ENCODE data around the gene MPST. TPM values are rescaled to one million over a fixed set of nuclear protein-coding genes. Genes with fewer than 3 reads are reported as not detected.

The MPST gene
- total RNA-seq, 1 experiment from 2014 or later, result 73.0 TPM

DNA sequence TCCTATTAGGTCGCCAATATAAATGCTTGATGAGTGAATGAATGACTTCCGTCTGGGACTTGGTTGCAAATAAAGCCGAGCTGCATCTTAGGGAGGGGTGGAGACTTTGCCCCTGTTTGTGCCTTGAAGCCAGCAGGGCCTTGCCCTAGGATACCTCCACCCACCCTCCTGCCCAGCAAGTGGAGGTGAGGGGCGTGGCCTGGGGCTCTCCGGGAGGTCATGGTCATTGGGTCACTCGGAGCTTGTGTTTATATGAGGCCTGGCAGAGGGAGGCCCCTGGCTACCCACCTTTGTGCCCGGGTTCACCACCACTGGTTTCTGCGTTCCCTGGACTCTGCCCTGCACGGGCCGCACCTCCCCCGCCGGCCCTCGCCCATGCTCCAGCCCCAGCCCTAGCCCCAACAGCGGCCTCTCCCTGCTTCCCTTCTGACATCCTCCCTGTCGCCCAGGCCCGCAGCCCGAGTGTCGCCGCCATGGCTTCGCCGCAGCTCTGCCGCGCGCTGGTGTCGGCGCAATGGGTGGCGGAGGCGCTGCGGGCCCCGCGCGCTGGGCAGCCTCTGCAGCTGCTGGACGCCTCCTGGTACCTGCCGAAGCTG lies 4.3 kb downstream of the MPST start:
- no TSS peak for BruUV-seq (replicated peaks)
- Mint-ChIP-seq H3K4me3 (ENCODE audit: low read depth, unreplicated experiment) (no peak overlapping the region), H3K4me1 (ENCODE audit: low read depth, unreplicated experiment) (peaks cover 24% of the 10 kb centered on the region), H3K27ac (ENCODE audit: unreplicated experiment) (no peak overlapping the region), H3K9me3 (ENCODE audit: low read depth, unreplicated experiment) (no peaks in the 10 kb centered on the region), H3K27me3 (ENCODE audit: unreplicated experiment) (no peaks in the 10 kb centered on the region), H3K36me3 (ENCODE audit: insufficient read depth, unreplicated experiment) (peaks cover 67% of the 10 kb centered on the region)
- intact Hi-C loops (cut with micrococcal nuclease; ENCODE audit: unreplicated experiment), result no loop called here
- CTCF ChIA-PET, result no interaction called here
- no peak for DNase-seq
- TF ChIP-seq, protein P1, sequence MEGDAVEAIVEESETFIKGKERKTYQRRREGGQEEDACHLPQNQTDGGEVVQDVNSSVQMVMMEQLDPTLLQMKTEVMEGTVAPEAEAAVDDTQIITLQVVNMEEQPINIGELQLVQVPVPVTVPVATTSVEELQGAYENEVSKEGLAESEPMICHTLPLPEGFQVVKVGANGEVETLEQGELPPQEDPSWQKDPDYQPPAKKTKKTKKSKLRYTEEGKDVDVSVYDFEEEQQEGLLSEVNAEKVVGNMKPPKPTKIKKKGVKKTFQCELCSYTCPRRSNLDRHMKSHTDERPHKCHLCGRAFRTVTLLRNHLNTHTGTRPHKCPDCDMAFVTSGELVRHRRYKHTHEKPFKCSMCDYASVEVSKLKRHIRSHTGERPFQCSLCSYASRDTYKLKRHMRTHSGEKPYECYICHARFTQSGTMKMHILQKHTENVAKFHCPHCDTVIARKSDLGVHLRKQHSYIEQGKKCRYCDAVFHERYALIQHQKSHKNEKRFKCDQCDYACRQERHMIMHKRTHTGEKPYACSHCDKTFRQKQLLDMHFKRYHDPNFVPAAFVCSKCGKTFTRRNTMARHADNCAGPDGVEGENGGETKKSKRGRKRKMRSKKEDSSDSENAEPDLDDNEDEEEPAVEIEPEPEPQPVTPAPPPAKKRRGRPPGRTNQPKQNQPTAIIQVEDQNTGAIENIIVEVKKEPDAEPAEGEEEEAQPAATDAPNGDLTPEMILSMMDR (IDR thresholded peaks at IDR 0.05; ENCODE audit: unreplicated experiment), result no peak

DNA sequence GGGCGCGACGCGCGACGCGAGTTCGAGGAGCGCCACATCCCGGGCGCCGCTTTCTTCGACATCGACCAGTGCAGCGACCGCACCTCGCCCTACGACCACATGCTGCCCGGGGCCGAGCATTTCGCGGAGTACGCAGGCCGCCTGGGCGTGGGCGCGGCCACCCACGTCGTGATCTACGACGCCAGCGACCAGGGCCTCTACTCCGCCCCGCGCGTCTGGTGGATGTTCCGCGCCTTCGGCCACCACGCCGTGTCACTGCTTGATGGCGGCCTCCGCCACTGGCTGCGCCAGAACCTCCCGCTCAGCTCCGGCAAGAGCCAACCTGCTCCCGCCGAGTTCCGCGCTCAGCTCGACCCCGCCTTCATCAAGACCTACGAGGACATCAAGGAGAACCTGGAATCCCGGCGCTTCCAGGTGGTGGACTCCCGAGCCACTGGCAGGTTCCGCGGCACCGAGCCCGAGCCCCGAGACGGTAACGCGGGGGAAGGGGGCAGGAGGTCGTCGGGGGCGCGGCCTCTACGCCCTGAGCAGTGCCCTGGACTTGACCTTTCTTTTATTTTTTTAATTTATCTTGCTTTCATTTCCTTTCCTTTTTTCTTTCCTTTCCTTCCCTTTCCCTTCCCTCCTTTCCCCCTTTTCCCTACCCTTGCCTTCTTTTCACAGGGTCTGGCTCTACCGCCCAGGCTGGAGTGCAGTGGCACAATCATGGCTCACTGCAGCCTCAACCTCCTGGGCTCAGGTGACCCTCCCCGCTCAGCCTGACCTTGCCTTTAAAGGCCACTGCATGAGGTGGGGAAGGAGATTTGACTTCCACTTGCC lies 5.0 kb downstream of the MPST start:
- BruUV-seq (replicated peaks), result no TSS peak
- no peak for DNase-seq
- TF ChIP-seq, protein P1 (IDR thresholded peaks at IDR 0.05; ENCODE audit: unreplicated experiment), result no peak
- intact Hi-C loops (cut with micrococcal nuclease; ENCODE audit: unreplicated experiment), result no loop called here
- Mint-ChIP-seq H3K27me3 (ENCODE audit: unreplicated experiment) (no peaks in the 10 kb centered on the region), H3K4me1 (ENCODE audit: low read depth, unreplicated experiment) (peaks cover 24% of the 10 kb centered on the region), H3K27ac (ENCODE audit: unreplicated experiment) (peak overlapping the region; percentile 29), H3K4me3 (ENCODE audit: low read depth, unreplicated experiment) (no peak overlapping the region), H3K36me3 (ENCODE audit: insufficient read depth, unreplicated experiment) (peaks cover 61% of the 10 kb centered on the region), H3K9me3 (ENCODE audit: low read depth, unreplicated experiment) (no peaks in the 10 kb centered on the region)
- CTCF ChIA-PET, result no interaction called here

DNA sequence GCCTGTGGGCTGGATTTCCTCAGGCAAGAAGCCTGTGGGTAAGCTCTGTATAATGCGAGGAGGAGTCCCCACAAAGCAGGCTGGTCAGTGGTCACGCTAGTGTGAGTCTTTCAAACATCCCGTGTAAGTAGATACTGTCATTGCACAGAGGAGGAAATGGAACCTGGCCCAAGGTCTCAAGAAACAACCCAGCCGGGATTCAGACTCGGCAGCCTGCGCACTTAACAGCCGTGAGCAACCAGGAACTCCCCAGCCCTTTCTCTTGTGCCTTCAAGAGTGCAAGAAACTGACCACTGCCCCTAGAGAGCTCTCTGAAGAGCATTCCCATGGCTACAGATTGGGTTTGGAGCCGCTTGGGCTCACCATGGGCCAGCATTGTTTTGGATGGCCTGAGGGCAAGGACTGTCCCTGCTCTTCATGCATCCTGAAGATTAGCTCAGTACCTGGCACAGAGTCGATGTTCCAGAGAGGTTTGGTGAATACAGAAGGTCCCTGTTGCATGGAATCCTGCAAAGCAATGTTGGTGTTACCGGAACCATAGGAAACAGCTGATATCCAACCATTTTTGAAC lies 6.0 kb downstream of the MPST start:
- intact Hi-C loops (cut with micrococcal nuclease; ENCODE audit: unreplicated experiment), result no loop called here
- BruUV-seq (replicated peaks), result no TSS peak
- H3K36me3 Mint-ChIP-seq (ENCODE audit: insufficient read depth, unreplicated experiment), result peaks cover 59% of the 10 kb centered on the region
- no peaks in the 10 kb centered on the region for H3K27me3 Mint-ChIP-seq (ENCODE audit: unreplicated experiment)
- H3K4me3 Mint-ChIP-seq (ENCODE audit: low read depth, unreplicated experiment), result no peak overlapping the region
- H3K4me1 Mint-ChIP-seq (ENCODE audit: low read depth, unreplicated experiment), result peaks cover 27% of the 10 kb centered on the region
- DNase-seq, result no peak
- no peaks in the 10 kb centered on the region for H3K9me3 Mint-ChIP-seq (ENCODE audit: low read depth, unreplicated experiment)
- TF ChIP-seq, protein P1 (IDR thresholded peaks at IDR 0.05; ENCODE audit: unreplicated experiment), result no peak
- CTCF ChIA-PET, result interaction anchor here (0.5 kb wide), 1 partner anchor 19 kb away, joined by 3 read pairs; no protein-coding TSS in a partner anchor
- no peak overlapping the region for H3K27ac Mint-ChIP-seq (ENCODE audit: unreplicated experiment)

DNA sequence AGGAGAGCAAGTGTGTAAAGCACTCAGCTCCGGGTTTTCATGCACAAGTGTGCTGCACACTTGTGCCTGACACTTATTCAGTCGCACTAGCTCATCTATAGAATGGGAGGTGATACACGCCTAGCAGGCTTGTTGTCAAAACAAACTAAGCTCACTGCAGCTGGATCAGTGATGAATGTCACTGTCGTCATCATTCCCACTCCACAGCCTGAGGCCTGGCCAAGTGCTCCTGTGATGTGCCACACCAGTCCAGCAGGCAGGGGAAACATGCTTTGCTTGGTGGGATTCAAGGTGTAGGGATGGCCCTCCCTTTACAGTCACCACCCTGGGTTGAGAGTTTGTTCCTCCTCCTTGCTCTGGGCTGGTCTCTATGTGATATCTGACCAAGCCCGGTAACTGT lies 6.8 kb downstream of the MPST start:
- H3K27me3 Mint-ChIP-seq (ENCODE audit: unreplicated experiment), result no peaks in the 10 kb centered on the region
- no TSS peak for BruUV-seq (replicated peaks)
- TF ChIP-seq, protein P1 (IDR thresholded peaks at IDR 0.05; ENCODE audit: unreplicated experiment), result no peak
- peaks cover 63% of the 10 kb centered on the region for H3K36me3 Mint-ChIP-seq (ENCODE audit: insufficient read depth, unreplicated experiment)
- no peak for DNase-seq
- H3K4me1 Mint-ChIP-seq (ENCODE audit: low read depth, unreplicated experiment), result peaks cover 28% of the 10 kb centered on the region
- CTCF ChIA-PET, result no interaction called here
- H3K9me3 Mint-ChIP-seq (ENCODE audit: low read depth, unreplicated experiment), result no peaks in the 10 kb centered on the region
- H3K27ac Mint-ChIP-seq (ENCODE audit: unreplicated experiment), result no peak overlapping the region
- intact Hi-C loops (cut with micrococcal nuclease; ENCODE audit: unreplicated experiment), result no loop called here
- no peak overlapping the region for H3K4me3 Mint-ChIP-seq (ENCODE audit: low read depth, unreplicated experiment)
